ENCODE results near the gene ISG20L2. TPM values are rescaled to one million over a fixed set of nuclear protein-coding genes. Genes with fewer than 3 reads are reported as not detected.

The ISG20L2 gene
- total RNA-seq, 4 donors from 2014 or later, result 22.3 to 32.8 (median 28.4) TPM

- intact Hi-C loops (cut with DNase I), result no loop called here
- H3K4me3 ChIP-seq, result peak within 1 kb of the TSS; percentile 50 to 90 (median 83)
- H3K27me3 ChIP-seq, result no peaks in the 10 kb centered on the region
- peaks cover 34 to 66% (median 41%) of the 10 kb centered on the region in 3 donors for H3K36me3 ChIP-seq
- WGBS, 2 donors, result 0% methylated on average over 15 to 18 of the region's 38 CpGs
- peak within 1 kb of the TSS; percentile 76 to 95 (median 92) for H3K27ac ChIP-seq
- H3K9me3 ChIP-seq, result no peaks in the 10 kb centered on the region
- peak; percentile 91 for DNase-seq
- H3K4me1 ChIP-seq, result peaks cover 6 to 54% (median 23%) of the 10 kb centered on the region in 3 donors
- peak in 2 of 4 donors; percentile 31 to 54 for TF ChIP-seq POLR2A (IDR thresholded peaks at IDR 0.05)
- TF ChIP-seq CTCF (IDR thresholded peaks at IDR 0.05), result peak in 1 of 6 experiments; percentile 18
Measured at GRCh38 chr1:156740741-156741480, 12.3 kb upstream of the ISG20L2 start, which contains the start of gene MRPL24. TSS of gene MRPL24 (minus strand) at chr1:156741088. CDS start at chr1:156738704, 2,384 bp downstream.

GRCh38 chr1:156740237-156740740 is 11.7 kb upstream of the ISG20L2 start:
- 11 to 19% methylated on average over 6 of the region's 7 CpGs for WGBS, 2 donors
- peaks cover under 1 to 48% (median 16%) of the 10 kb centered on the region in 3 donors for H3K4me1 ChIP-seq
- no peaks in the 10 kb centered on the region for H3K9me3 ChIP-seq
- H3K36me3 ChIP-seq, result peaks cover 34 to 70% (median 41%) of the 10 kb centered on the region in 3 donors
- H3K27ac ChIP-seq, result peak overlapping the region; percentile 62 to 93 (median 87)
- no peak for DNase-seq
- H3K4me3 ChIP-seq, result peak overlapping the region; percentile 50 to 90 (median 83)
- no peaks in the 10 kb centered on the region for H3K27me3 ChIP-seq
- intact Hi-C loops (cut with DNase I), result no loop called here
- no peak for TF ChIP-seq POLR2A (IDR thresholded peaks at IDR 0.05)
- no peak for TF ChIP-seq CTCF (IDR thresholded peaks at IDR 0.05)

- no peak overlapping the region for H3K4me3 ChIP-seq
- TF ChIP-seq CTCF (IDR thresholded peaks at IDR 0.05), result no peak
- TF ChIP-seq POLR2A (IDR thresholded peaks at IDR 0.05), result no peak
- no peaks in the 10 kb centered on the region for H3K27me3 ChIP-seq
- intact Hi-C loops (cut with DNase I), result no loop called here
- H3K9me3 ChIP-seq, result no peaks in the 10 kb centered on the region
- WGBS, 2 donors, result 75 to 76% methylated on average over 2 of the region's 2 CpGs
- peaks cover 26 to 70% (median 35%) of the 10 kb centered on the region in 3 donors for H3K36me3 ChIP-seq
- no peak for DNase-seq
- peaks cover 0 to 34% (median 15%) of the 10 kb centered on the region in 3 donors for H3K4me1 ChIP-seq
- H3K27ac ChIP-seq, result no peak overlapping the region
Measured at GRCh38 chr1:156738916-156739315, 10.3 kb upstream of the ISG20L2 start.

GRCh38 chr1:156738407-156738806 is 9.8 kb upstream of the ISG20L2 start:
- DNase-seq, result no peak

More at GRCh38 chr1:156738407-156738806, 9.8 kb upstream of the ISG20L2 start:
- no peak overlapping the region for H3K27ac ChIP-seq
- TF ChIP-seq CTCF (IDR thresholded peaks at IDR 0.05) (no peak), POLR2A (IDR thresholded peaks at IDR 0.05) (no peak)
- no peak overlapping the region for H3K4me3 ChIP-seq
- H3K36me3 ChIP-seq, result peaks cover 22 to 70% (median 31%) of the 10 kb centered on the region in 3 donors
- H3K4me1 ChIP-seq, result peaks cover 0 to 29% (median 15%) of the 10 kb centered on the region in 3 donors
- intact Hi-C loops (cut with DNase I), result no loop called here
- H3K9me3 ChIP-seq, result no peaks in the 10 kb centered on the region
- 77 to 81% methylated on average over 3 of the region's 10 CpGs for WGBS, 2 donors
- H3K27me3 ChIP-seq, result no peaks in the 10 kb centered on the region

Measured in esophagus squamous epithelium (tissue), 5 donors.